Activated CD4-positive, alpha-beta T cell treated with anti-CD3 and anti-CD28 coated beads for 48 hours (primary cell): ENCODE data around the gene ART1.

Experiments used
- DNase-seq: peaks from one replicate; pipeline ENCODE4 v3.0.0-alpha.2; 2020

The ART1 gene

DNA sequence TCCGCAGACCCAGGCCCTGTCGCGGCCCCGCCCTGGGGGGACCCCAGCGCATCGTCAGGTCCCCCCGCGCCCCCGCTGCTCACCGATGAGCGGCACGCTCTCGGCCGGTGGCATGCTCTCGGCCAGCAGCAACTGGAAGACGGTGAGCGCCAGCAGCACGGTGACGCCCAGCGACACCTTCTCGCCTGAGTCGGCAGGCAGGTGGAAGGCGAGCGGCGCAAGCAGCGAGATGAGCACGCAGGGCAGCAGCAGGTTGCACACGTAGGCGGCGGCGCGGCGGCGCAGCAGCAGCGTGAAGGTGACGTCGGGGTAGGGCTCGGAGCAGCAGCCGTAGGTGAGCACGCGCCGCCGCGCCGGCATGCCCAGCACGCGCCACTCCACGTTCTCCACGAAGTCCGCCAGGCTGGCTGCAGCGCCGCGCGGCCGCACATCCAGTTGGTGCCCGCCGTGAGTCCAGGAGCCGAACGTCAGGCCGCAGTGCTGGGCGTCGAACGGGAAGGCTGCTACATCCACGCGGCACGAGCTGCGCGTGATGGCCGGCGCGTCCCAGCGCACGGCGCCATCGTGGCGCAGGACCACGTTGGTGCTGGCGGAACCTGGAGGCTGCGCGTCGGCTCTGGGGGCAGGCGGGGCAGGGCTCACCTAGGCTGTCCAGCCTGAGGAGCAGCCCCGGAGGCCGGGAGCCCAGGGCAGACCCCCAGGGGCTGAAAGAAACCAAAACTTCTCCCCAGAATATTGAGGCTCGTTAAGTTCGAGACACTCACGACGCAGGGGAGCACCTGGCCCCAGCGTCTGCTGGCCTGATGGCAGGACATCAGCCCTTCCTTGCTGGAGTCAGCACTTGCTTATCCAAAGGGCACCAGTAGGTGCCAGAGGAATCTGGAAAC is 22.5 kb downstream of the ART1 start:
- no peak for DNase-seq

DNA sequence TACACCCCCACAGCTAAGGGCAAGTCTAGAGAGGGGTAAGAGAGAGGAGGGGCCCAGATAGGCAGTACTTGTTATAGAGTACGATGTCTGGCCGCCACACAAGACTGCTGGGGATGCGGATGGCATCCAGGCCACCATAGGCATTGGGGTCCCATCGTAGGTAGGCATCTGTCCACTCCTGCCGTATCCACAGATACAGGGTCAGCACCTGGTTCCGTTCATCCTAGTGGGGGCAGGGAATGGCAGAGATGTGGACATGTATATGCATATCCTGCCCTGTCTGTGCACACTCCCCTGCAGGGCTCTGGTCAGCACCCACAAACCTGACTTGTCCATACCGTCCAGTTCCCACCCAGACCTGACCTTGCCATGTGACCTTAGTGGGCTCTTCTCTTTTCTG is 24.2 kb downstream of the ART1 start:
- DNase-seq, result no peak

DNA sequence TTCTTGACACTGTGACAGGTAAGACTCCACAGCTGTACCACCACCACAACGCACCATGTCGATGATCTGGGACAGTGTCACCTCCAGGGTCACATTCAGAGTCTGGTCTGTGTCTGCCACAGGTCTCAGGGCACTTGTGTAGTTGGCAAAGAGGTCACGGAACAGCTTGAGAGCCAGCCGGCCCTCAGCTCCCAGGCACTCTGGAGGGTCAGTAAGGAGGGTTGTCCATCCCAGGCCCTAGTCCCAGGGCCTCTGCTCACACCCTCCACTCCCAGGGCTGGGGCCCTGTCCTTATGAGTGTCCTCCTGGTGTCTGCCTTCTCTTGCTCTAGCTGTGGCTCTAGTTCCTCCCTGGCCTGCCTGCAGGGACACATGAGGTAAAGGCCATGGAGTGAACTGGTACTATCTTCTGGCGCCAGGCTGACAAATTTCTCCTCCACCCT is 24.8 kb downstream of the ART1 start:
- no peak for DNase-seq

DNA sequence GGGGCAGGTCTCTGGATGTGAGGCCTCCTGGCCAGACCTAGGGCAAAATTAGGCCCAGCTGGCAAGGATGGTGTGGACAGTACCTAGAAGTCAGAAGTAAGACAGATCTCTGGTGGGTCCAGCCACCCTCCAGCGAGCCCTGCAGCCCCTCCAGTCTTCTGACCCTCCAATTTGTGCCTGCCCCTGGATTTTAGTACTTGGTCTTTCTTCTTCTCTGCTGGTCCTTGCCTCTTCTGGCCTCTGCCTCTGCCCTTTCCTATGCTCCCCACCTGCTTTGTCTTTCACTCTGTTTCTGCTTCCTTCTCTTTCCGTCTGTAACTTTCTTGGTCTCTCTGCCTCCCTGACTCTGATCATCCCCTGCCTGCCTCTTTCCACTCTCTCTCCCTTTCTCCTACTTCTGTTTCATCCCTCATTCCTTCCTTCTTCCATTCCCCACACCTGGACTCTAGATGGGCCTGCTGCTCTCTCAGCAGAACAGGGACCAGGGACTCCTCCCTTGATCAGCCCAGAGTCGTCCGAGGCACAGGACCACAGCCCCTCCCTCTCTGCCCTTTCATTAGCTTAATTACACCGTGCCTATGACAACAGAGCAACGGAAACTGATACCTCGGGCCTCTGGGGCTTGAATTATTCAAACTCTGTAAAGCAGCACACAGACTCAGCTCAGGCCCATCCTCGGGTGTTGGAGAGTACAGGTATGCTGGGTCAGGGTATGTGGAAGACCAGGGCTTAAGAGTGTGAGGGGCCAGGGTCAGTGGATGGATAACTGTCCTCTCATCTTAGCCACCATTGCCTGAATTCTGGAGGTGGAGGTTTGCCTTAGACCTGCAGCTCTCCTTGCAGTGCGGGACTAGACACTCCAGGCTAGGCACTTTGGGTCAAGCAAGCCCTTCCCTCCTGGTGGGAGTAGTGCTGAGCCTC is 26.7 kb downstream of the ART1 start, which contains the start of gene CHRNA10:
TSS of gene CHRNA10 (minus strand) at position 51 of the 921 bp plus-strand sequence. CDS start 72 bp downstream, outside the sequence.
- DNase-seq, result no peak

DNA sequence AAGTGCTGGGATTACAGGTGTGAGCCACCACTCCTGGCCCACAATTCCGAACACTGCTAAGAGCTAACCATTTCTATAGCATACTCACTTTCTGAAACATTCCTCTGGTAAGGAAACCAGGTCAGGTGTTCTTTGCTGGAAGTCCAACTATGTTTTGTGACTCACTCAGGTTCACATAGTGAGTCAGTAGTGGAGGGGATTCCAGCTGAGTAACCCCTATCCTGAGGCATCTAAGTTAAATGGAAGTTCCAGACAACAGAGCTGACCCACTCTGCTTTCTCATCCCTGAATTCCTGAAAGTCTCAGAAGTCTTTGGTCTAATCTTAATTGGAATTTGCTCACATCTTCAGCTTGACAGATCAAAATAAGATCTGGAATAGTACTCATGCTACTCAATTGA is 29.3 kb downstream of the ART1 start:
- DNase-seq, result no peak

DNA sequence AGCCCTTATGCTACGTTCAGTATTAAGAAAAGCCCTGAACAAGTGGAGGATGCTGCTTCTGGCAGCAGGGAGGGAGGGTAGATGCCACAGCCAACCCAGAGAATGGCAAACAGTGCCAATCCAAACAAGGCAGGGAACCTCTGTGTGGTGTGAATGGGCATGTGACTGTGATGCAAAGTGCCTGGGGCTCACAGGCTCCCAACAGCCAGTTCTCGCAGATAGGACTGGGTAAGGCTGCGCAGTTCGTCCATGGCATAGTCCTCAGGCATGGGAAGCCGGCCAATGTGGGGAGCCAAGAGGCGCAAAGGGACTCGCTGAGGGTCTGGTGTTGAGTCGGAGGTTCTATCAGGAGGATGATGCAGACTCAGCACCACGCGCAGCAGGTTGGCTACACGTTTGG is 31.0 kb downstream of the ART1 start:
- no peak for DNase-seq

DNA sequence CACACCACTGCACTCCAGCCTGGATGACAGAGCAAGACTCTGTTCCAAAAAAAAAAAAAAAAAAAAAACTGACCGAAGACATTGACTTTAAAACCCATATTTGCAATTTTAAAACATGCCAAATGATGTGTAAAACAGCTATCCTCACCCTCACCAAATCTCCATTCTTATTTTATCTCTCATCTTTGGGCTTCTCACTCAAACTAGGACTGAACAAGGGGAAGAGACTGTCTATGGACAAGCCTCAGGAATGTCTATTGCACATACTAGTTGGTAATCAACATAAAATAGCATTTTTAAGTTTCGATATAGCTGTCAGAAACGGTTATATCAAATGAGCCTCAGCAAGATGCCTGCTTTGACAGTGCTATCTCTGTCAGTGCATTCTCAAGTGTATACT is 34.1 kb downstream of the ART1 start:
- DNase-seq, result no peak

DNA sequence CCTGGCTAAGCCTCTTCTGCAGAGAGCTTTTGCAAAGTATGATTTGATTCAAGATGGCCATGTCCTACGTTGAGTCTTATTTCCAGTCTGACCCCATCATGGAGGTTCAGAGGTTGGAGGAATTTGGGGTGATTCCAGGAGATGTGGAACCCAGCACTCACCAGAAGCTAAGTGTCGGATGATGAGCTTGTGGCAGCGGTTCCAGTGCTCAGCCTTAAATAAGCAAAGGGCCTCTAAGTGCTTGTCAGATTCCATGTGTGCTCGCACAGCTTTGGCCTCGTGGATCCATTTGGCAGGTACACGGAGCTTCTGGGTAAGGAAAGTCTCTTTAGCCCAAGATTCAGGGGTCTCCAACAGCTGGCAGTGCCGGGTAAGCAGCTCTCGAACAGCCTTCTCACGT is 38.1 kb downstream of the ART1 start:
- no peak for DNase-seq

DNA sequence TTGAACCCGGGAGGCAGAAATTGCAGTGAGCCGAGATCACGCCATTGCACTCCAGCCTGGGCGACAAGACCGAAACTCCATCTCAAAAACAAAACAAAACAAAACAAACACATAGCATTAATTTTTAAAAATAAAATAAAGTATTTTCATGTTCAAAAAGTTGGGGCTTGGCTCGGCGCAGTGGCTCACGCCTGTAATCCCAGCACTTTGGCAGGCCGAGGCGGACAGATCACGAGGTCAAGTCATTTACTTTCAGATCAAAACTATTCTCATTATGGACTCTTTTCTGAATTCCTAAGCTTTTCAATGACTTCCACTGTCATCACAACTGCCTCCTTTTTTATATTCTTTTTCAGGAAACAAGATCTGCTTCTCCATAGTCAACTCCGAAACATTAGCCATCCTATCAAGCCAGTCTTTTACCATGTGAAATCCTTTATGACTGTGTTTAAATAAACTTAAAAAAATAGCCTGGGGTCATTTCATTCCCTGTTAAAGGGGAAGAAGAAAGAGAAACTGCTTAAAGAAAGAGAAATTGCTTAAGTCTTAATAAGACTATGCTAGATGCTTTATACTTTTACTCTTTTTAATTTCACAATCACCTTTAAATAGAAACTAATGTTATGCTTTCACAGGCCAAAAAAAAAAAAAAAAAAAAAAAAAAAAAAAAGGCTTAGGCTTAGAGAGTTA is 39.3 kb downstream of the ART1 start:
- DNase-seq, result no peak

DNA sequence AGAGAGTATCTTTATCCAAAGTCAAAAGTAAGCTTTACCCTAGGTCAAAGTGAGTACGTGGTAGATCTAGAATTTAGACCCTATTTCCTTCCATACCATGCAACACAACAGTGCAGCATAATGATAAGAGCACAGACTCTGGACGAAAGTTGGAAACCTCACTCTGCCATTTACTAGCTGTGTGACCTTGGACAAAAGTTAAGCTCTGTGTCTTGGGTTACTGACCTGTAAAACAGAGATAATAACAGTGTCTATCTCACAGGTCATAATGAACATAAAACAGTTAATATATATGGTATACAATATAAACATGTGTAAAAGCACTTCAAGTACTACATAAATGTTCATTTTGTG is 39.9 kb downstream of the ART1 start:
- no peak for DNase-seq

DNA sequence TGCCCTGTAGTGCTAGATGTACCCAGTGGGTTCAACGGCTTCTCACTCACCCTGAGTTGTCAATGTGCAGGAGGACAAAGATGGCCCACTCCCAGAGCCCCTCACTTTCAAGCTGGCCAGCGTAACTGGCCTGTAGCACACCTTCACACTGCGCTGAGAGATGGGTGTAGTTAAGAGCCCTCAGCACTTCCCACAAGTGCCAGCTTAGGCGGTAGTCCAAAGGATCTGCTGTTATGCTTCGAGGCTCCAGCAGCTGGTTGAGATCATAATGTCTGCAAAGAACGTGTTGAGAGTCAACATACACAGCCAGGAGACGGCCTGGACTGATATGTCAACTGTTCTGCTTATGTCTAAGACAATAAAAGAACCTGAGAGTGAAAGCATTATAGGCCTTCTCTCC is 41.0 kb downstream of the ART1 start:
- DNase-seq, result no peak

DNA sequence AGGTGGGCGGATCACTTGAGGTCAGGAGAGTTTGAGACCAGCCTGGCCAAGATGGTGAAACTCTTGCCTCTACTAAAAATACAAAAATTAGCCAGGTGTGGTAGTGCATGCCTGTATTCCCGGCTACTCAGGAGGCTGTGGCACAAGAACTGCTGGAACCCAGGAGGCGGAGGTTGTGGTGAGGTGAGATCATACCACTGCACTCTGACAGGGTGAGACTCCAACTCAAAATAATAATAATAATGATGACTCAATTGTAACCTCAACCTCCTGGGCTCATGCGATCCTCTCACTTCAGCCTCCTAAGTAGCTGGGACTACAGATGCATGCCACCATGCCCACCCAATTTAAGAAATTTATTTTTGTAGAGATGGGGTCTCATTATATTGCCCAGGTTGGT is 41.8 kb downstream of the ART1 start:
- no peak for DNase-seq

DNA sequence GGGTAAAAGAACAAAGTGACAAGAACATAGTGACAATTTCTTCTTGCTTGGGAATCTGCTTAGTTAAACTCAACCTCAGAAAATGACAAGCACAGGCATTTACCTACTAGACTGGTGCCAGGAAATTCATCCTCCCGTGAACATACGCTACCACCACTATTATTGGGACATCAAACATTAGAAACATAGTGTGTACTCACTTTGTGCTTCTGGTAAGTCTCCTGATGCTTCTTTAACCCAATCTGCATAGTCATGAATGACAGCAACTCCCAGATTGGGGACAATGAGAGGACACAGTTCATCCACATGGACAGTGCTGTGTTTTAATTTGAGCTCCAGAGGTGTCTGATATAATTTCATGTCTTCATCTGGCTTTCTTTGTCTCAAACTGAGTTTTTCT is 55.5 kb downstream of the ART1 start:
- no peak for DNase-seq

DNA sequence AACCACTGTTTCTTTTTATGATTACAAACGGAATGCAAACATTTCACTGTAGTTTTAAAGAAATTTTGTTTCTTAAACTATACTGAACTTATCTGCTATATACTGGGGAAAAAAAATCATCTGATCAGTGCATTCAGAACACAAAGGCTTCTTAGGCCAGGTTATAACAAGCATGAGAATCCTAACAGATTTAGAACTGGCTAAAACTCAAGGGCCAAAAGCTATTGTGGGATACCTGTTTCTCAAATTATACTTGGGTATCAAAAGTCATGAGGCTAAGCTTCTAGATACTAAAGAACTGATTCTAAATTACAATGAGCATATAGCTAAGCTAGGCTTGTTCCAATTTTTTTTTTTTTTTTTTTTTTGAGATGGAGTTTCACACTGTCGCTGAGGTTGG is 56.0 kb downstream of the ART1 start:
- DNase-seq, result no peak

DNA sequence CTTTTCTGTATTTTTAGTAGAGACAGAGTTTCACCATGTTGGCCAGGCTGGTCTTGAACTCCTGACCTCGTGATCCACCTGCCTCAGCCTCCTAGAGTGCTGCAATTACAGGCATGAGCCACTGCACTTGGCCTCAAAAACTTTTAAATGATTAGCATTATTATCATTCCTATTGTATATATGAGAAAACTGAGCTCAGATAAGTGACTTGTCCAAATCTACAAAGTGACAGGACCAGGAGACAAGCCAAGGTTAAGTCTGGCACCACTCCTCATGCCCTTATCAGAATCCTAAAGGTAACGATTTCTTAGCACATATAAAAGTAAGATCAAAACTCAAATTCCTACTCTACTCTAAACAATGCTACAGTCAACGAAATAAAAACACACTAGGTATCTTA is 58.5 kb downstream of the ART1 start:
- DNase-seq, result no peak

DNA sequence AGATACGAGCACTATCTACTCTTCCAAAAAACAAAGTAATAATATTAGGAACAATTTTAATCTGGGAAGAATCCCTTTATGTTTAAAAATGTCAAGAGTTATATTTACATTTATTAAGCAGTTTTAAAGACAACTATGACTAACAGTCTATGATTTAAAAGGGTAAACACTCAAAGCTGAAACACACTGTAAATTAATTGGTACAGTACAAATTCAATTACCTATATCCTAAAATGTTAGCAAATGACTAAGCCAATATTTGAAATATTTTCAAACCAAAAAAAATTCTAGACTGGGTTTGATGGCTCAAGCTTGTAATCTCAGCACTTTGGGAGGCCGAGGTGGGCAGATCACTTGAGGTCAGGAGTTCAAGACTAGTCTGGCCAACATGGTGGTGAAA is 62.2 kb downstream of the ART1 start:
- no peak for DNase-seq

DNA sequence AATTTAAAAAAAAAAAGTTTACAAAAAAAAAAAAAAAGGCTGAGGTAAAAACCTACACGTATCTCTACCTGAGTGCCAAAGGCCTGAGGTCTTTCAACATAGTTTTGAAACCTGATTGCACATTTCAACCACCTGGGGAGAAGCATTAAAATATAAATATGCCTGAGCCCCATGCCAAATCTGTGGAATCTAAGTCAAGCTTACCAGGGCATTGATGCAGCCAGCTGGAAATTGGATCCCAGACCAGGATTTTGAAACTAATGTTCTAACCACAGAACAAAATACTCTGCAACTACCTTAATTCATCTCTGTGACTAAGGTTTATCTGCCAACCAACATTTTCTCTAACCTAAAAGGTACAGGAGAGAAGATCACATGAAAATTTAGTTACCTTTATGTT is 65.0 kb downstream of the ART1 start:
- no peak for DNase-seq

DNA sequence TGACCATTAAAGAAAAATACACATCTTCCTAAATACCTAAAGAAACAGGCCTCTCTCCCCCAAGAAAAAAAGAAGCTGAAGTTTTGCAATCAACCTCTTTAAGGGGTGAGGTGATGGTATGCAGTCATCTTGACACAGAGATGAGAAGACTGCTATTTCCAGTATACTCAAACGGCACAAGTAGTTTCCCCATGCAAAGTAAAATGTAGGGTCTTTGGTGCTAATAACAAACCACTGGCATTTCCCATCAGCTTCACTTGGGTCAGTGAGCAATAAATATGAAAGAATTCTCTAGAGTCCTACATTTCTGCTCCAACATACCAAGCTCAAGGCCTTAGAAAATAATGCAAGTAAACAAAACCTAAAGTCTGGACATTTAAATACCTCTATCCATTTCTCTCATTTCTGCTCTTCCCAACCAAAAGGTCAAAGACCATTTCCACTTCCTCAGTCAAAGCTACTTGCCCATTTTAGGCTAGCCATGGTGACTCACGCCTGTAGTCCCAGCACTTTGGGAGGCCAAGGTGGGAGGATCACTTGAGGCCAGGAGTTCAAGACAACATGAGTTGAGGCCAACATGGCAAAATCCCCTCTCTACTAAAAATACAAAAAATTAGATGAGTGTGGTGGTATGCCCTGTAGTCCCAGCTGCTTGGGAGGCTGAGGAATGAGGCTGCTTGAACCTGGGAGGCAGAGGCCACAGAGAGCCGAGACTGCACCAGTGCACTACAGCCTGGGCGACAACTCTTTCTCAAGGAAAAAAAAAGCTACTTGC is 65.7 kb downstream of the ART1 start:
- no peak for DNase-seq

DNA sequence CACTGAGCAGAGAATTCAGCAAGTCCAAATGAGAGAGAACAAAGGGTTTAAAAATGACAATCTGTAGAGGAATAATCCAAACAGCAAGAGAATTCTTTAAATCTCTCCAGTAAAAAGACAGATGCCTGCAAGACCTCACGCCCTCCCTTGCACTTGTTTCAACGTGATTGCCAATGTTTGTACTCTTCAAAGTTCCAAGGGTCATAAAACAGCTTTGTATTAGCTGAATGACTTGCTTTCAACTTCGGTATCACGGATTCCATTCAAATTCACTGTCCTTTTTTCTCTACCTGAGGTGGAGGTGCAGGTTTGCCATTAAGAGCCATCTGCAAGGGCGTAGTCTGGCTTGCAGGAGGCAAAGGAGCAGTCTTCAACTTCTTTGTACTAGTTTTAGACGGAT is 67.3 kb downstream of the ART1 start:
- DNase-seq, result no peak
